Left lung (tissue), 10 donors: ENCODE measurements around the gene SCUBE1. TPM values are rescaled to one million over a fixed set of nuclear protein-coding genes. Genes with fewer than 3 reads are reported as not detected.
A peak's percentile ranks its signal among the peaks of the same experiment; 100 is the strongest.

Experiments used
- ATAC-seq: fragments of 200-7000 bp; cut with Tn5 transposase; one replicate; pipeline ENCODE4 v1.9.1; 2020; ENCODE audit warnings: moderate library complexity
- DNase-seq, 4 donors: peaks; one replicate each; pipeline ENCODE4 v3.0.0-alpha.2; 2013 to 2020
- H3K27ac ChIP-seq, 2 donors: fragments of 200-600 bp; sonication (generic) in 1 of 2; one replicate each; pipeline versions ENCODE4 v1.5.0 to v1.8.0; 2020 to 2021
- H3K27me3 ChIP-seq, 2 donors: fragments of 200-600 bp; sonication (generic) in 1 of 2; one replicate each; pipeline versions ENCODE4 v1.5.0 to v1.8.0; 2020 to 2021
- H3K36me3 ChIP-seq, 2 donors: fragments of 200-600 bp; sonication (generic) in 1 of 2; one replicate each; pipeline versions ENCODE4 v1.5.0 to v1.8.0; 2020 to 2021
- H3K4me1 ChIP-seq, 2 donors: fragments of 200-600 bp; one replicate each; pipeline ENCODE4 v1.8.0; 2021
- H3K4me3 ChIP-seq, 2 donors: fragments of 200-600 bp; sonication (generic) in 1 of 2; one replicate each; pipeline versions ENCODE4 v1.5.0 to v1.8.0; 2020 to 2021; ENCODE audit warnings: mild to moderate bottlenecking in 1 of 2
- H3K9me3 ChIP-seq, 2 donors: fragments of 200-600 bp; sonication (generic) in 1 of 2; one replicate each; pipeline versions ENCODE4 v1.5.0 to v1.8.0; 2020 to 2021
- CTCF ChIP-seq, 2 donors: fragments of 200-600 bp; sonication (generic) in 1 of 2; IDR thresholded peaks; one replicate each; pipeline versions ENCODE4 v1.5.0 to v1.8.0; 2021; ENCODE audit warnings: antibody characterized with exemption in 2 of 2
- intact Hi-C, 2 donors: fragments of 100-400 bp; cut with DNase I; formaldehyde crosslinking; loops; one replicate each; pipeline versions ENCODE4 v1.11.2 to v1.14.2; 2022
- polyA plus RNA-seq, 6 donors: library from polyadenylated mRNA; unstranded; fragments of 120-200 nt; gene quantifications; one replicate each; pipeline ENCODE4 v1.2.1, GENCODE V29; 2013; ENCODE audit not compliant: insufficient read length in 6 of 6
- total RNA-seq, 2 donors: library from RNA; stranded (reverse); fragmentation: NEBNext Ultra II Directional; extraction: Animal tissue kit (Norgen Biotek cat#: 25700); gene quantifications; one replicate each; pipeline ENCODE4 v1.2.1, GENCODE V29; 2021
- donor health status: DM: no; HTN: yes; CAD: no.
- donor health status: DM: no; HTN: no; CAD: no.

The SCUBE1 gene
- total and polyA plus RNA-seq, 8 donors = 1.1 to 5.0 (median 2.0) TPM

GRCh38 chr22:43305806-43306205 lies 37.4 kb downstream of the SCUBE1 start:
- Histone ChIP-seq H3K4me1 (no peaks in the 10 kb centered on the region), H3K9me3 (no peaks in the 10 kb centered on the region), H3K4me3 (no peak overlapping the region), H3K27ac (no peak overlapping the region), H3K36me3 (no peaks in the 10 kb centered on the region), H3K27me3 (no peaks in the 10 kb centered on the region)
- DNase-seq (peak in 1 of 4 donors; percentile 33), ATAC-seq (no peak)
- no peak for TF ChIP-seq CTCF (IDR thresholded peaks at IDR 0.05)
- intact Hi-C loops = no loop called here

GRCh38 chr22:43304831-43305590 lies 38.2 kb downstream of the SCUBE1 start:
- H3K4me1 ChIP-seq = no peaks in the 10 kb centered on the region
- DNase-seq (no peak), ATAC-seq (no peak)
- H3K27me3 ChIP-seq = no peaks in the 10 kb centered on the region
- no peaks in the 10 kb centered on the region for H3K9me3 ChIP-seq
- no peak overlapping the region for H3K4me3 ChIP-seq
- intact Hi-C loops = no loop called here
- no peak for TF ChIP-seq CTCF (IDR thresholded peaks at IDR 0.05)
- no peak overlapping the region for H3K27ac ChIP-seq
- no peaks in the 10 kb centered on the region for H3K36me3 ChIP-seq

GRCh38 chr22:43303751-43304150 lies 39.4 kb downstream of the SCUBE1 start:
- H3K36me3 ChIP-seq = no peaks in the 10 kb centered on the region
- ATAC-seq (no peak), DNase-seq (peak in 1 of 4 donors; percentile 48)
- intact Hi-C loops = no loop called here
- no peaks in the 10 kb centered on the region for H3K27me3 ChIP-seq
- no peaks in the 10 kb centered on the region for H3K4me1 ChIP-seq
- no peak for TF ChIP-seq CTCF (IDR thresholded peaks at IDR 0.05)
- H3K9me3 ChIP-seq = no peaks in the 10 kb centered on the region
- no peak overlapping the region for H3K27ac ChIP-seq
- H3K4me3 ChIP-seq = no peak overlapping the region

- Histone ChIP-seq H3K36me3 (no peaks in the 10 kb centered on the region), H3K27ac (no peak overlapping the region), H3K27me3 (no peaks in the 10 kb centered on the region), H3K4me1 (no peaks in the 10 kb centered on the region), H3K9me3 (no peaks in the 10 kb centered on the region), H3K4me3 (no peak overlapping the region)
- TF ChIP-seq CTCF (IDR thresholded peaks at IDR 0.05) = no peak
- DNase-seq (peak in 1 of 4 donors; percentile 68), ATAC-seq (no peak)
- intact Hi-C loops = no loop called here
Measured at GRCh38 chr22:43303166-43303565, 40.0 kb downstream of the SCUBE1 start.

GRCh38 chr22:43302531-43303041 lies 40.6 kb downstream of the SCUBE1 start:
- H3K36me3 ChIP-seq = no peaks in the 10 kb centered on the region
- intact Hi-C loops = no loop called here
- DNase-seq (peak in 1 of 4 donors; percentile 57), ATAC-seq (no peak)
- H3K27ac ChIP-seq = no peak overlapping the region
- no peaks in the 10 kb centered on the region for H3K9me3 ChIP-seq
- H3K4me3 ChIP-seq = no peak overlapping the region
- H3K4me1 ChIP-seq = no peaks in the 10 kb centered on the region
- no peaks in the 10 kb centered on the region for H3K27me3 ChIP-seq
- no peak for TF ChIP-seq CTCF (IDR thresholded peaks at IDR 0.05)
